HG03521 (cell line): Measurements from ENCODE around the gene FIG4.

ENCODE experiments used
- ATAC-seq: cut with Tn5 transposase; IDR thresholded peaks from one replicate; pipeline ENCODE4 v1.9.1; 2021; ENCODE audit warnings: mild to moderate bottlenecking, moderate library complexity; ENCODE audit not compliant: unreplicated experiment

Gene FIG4

GRCh38 chr6:109747221-109747620, 56.1 kb downstream of the FIG4 start:
- no peak for ATAC-seq

- ATAC-seq: no peak
Observed at GRCh38 chr6:109759098-109759955, 68.2 kb downstream of the FIG4 start.

GRCh38 chr6:109760208-109760607, 69.1 kb downstream of the FIG4 start:
- no peak for ATAC-seq

GRCh38 chr6:109762166-109762565, 71.1 kb downstream of the FIG4 start:
- ATAC-seq: no peak

- no peak for ATAC-seq
Observed at GRCh38 chr6:109762769-109763441, 71.8 kb downstream of the FIG4 start.

- no peak for ATAC-seq
Observed at GRCh38 chr6:109766167-109766566, 75.1 kb downstream of the FIG4 start.

- ATAC-seq: no peak
Observed at GRCh38 chr6:109767961-109768360, 76.9 kb downstream of the FIG4 start.

- no peak for ATAC-seq
Observed at GRCh38 chr6:109768485-109768884, 77.4 kb downstream of the FIG4 start.

- ATAC-seq: no peak
Observed at GRCh38 chr6:109769213-109769612, 78.1 kb downstream of the FIG4 start.

- no peak for ATAC-seq
Observed at GRCh38 chr6:109770047-109770446, 79.0 kb downstream of the FIG4 start.

- ATAC-seq: no peak
Observed at GRCh38 chr6:109770779-109771178, 79.7 kb downstream of the FIG4 start.

GRCh38 chr6:109771939-109772755, 81.1 kb downstream of the FIG4 start:
- ATAC-seq: peak; percentile 55

- ATAC-seq: no peak
Observed at GRCh38 chr6:109772883-109773431, 81.9 kb downstream of the FIG4 start.

- ATAC-seq: no peak
Observed at GRCh38 chr6:109781001-109781400, 89.9 kb downstream of the FIG4 start.

- ATAC-seq: no peak
Observed at GRCh38 chr6:109782491-109782999, 91.4 kb downstream of the FIG4 start.

- no peak for ATAC-seq
Observed at GRCh38 chr6:109783250-109783986, 92.3 kb downstream of the FIG4 start.

GRCh38 chr6:109787312-109787711, 96.2 kb downstream of the FIG4 start:
- ATAC-seq: no peak

GRCh38 chr6:109788687-109789086, 97.6 kb downstream of the FIG4 start:
- ATAC-seq: no peak

GRCh38 chr6:109790131-109790530, 99.0 kb downstream of the FIG4 start:
- ATAC-seq: no peak

- no peak for ATAC-seq
Observed at GRCh38 chr6:109791301-109791700, 100.2 kb downstream of the FIG4 start.
